WTC11 (cell line): ENCODE results near the gene FFAR2. TPM values are rescaled to one million over a fixed set of nuclear protein-coding genes. Genes with fewer than 3 reads are reported as not detected.

ENCODE experiments used
- ATAC-seq: fragments of 200-7000 bp; cut with Tn5 transposase; 2 replicates; pipeline ENCODE4 v1.10.0; 2021; ENCODE audit warnings: mild to moderate bottlenecking, moderate library complexity
- CTCF ChIA-PET: fragments of 300-600 bp; sonication (Branson Sonifier 250); formaldehyde crosslinking; loops from one replicate; lab custom pipeline; 2021; ENCODE audit warnings: antibody characterized with exemption; lab: Charles Lee
- POLR2A ChIA-PET: fragments of 350-600 bp; sonication (Branson Sonifier 250); formaldehyde crosslinking; loops from one replicate; lab custom pipeline; 2021; ENCODE audit warnings: antibody characterized with exemption; lab: Charles Lee
- DNase-seq: peaks from one replicate; pipeline ENCODE4 v3.0.0; 2021; ENCODE audit warnings: low spot score
- H3K27ac Mint-ChIP-seq: 2 replicates; pipeline ENCODE4 v1.8.0; 2021; ENCODE audit warnings: mixed read lengths
- H3K27me3 Mint-ChIP-seq: 2 replicates; pipeline ENCODE4 v1.8.0; 2021; ENCODE audit warnings: low read depth, mild to moderate bottlenecking, moderate library complexity, mixed read lengths
- H3K36me3 Mint-ChIP-seq: 2 replicates; pipeline ENCODE4 v1.8.0; 2021; ENCODE audit warnings: mixed read lengths
- H3K4me1 Mint-ChIP-seq: 2 replicates; pipeline ENCODE4 v1.8.0; 2022; ENCODE audit warnings: mixed read lengths
- H3K4me3 Mint-ChIP-seq: 2 replicates; pipeline ENCODE4 v1.8.0; 2021; ENCODE audit warnings: mild to moderate bottlenecking, moderate library complexity, mixed read lengths
- H3K9me3 Mint-ChIP-seq: 2 replicates; pipeline ENCODE4 v1.8.0; 2021; ENCODE audit warnings: mixed read lengths
- AR ChIP-seq: fragments of 250-450 bp; sonication (Bioruptor Pico); IDR thresholded peaks from 2 replicates; pipeline ENCODE4 v1.9.0; 2021; ENCODE audit warnings: mild to moderate bottlenecking
- ARID4B ChIP-seq: sonication (generic); formaldehyde crosslinking; IDR thresholded peaks from 2 replicates; pipeline ENCODE4 v1.8.0; 2023; ENCODE audit warnings: missing genetic modification reagents, mild to moderate bottlenecking, borderline replicate concordance
- CREB1 ChIP-seq: sonication (generic); formaldehyde crosslinking; IDR thresholded peaks from 2 replicates; pipeline ENCODE4 v1.8.0; 2023; ENCODE audit warnings: mild to moderate bottlenecking, missing genetic modification reagents
- E2F4 ChIP-seq: sonication (generic); formaldehyde crosslinking; IDR thresholded peaks from 2 replicates; pipeline ENCODE4 v1.8.1; 2022; ENCODE audit warnings: low read depth, mild to moderate bottlenecking, moderate library complexity, missing genetic modification reagents, borderline replicate concordance
- FOXK1 ChIP-seq: sonication (generic); formaldehyde crosslinking; IDR thresholded peaks from 2 replicates; pipeline ENCODE4 v1.8.0; 2022; ENCODE audit warnings: mild to moderate bottlenecking, moderate library complexity, missing genetic modification reagents
- IRF2 ChIP-seq: sonication (generic); formaldehyde crosslinking; IDR thresholded peaks from 2 replicates; pipeline ENCODE4 v1.8.0; 2022; ENCODE audit warnings: low read depth, missing genetic modification reagents, borderline replicate concordance
- JAZF1 ChIP-seq: fragments of 250-450 bp; sonication (Bioruptor Pico); IDR thresholded peaks from 2 replicates; pipeline ENCODE4 v1.9.0; 2021; ENCODE audit warnings: moderate library complexity, mild to moderate bottlenecking, inconsistent platforms
- MXD4 ChIP-seq: fragments of 250-450 bp; sonication (Bioruptor Pico); IDR thresholded peaks from 2 replicates; pipeline ENCODE4 v1.8.0; 2021; ENCODE audit warnings: mild to moderate bottlenecking, moderate library complexity, borderline replicate concordance
- NFYB ChIP-seq: sonication (generic); formaldehyde crosslinking; conservative IDR thresholded peaks from 2 replicates; pipeline ENCODE4 v1.8.0; 2022; ENCODE audit warnings: low read depth, missing genetic modification reagents
- NR2C2 ChIP-seq: sonication (generic); formaldehyde crosslinking; IDR thresholded peaks from 2 replicates; pipeline ENCODE4 v1.8.0; 2022; ENCODE audit warnings: mild to moderate bottlenecking, missing genetic modification reagents
- OVOL2 ChIP-seq: fragments of 250-450 bp; sonication (Bioruptor Pico); IDR thresholded peaks from 2 replicates; pipeline ENCODE4 v1.9.0; 2021; ENCODE audit warnings: mild to moderate bottlenecking, borderline replicate concordance
- SMAD4 ChIP-seq: sonication (generic); formaldehyde crosslinking; IDR thresholded peaks from 2 replicates; pipeline ENCODE4 v1.8.0; 2022; ENCODE audit warnings: mild to moderate bottlenecking, missing genetic modification reagents
- TCF7 ChIP-seq: sonication (generic); formaldehyde crosslinking; IDR thresholded peaks from 2 replicates; pipeline ENCODE4 v1.8.0; 2022; ENCODE audit warnings: mild to moderate bottlenecking, low read depth, missing genetic modification reagents, moderate library complexity
- TEAD4 ChIP-seq: sonication (generic); formaldehyde crosslinking; IDR thresholded peaks from 2 replicates; pipeline ENCODE4 v1.8.0; 2022; ENCODE audit warnings: mild to moderate bottlenecking, missing genetic modification reagents
- TP53 ChIP-seq: sonication (generic); formaldehyde crosslinking; IDR thresholded peaks from 2 replicates; pipeline ENCODE4 v1.8.1; 2023; ENCODE audit warnings: mild to moderate bottlenecking, missing genetic modification reagents
- ZBTB21 ChIP-seq: sonication (generic); formaldehyde crosslinking; IDR thresholded peaks from 2 replicates; pipeline ENCODE4 v1.8.1; 2023; ENCODE audit warnings: mild to moderate bottlenecking, missing genetic modification reagents, borderline replicate concordance
- ZNF425 ChIP-seq: fragments of 250-450 bp; sonication (Bioruptor Pico); conservative IDR thresholded peaks from 2 replicates; pipeline ENCODE4 v1.9.0; 2021; ENCODE audit warnings: mild to moderate bottlenecking
- total RNA-seq: library from RNA; stranded (reverse); gene quantifications from 3 replicates; pipeline ENCODE4 v1.2.3, GENCODE V29; 2021
- TF ChIP-seq, protein P1 (sequence below): sonication (generic); formaldehyde crosslinking; conservative IDR thresholded peaks from 2 replicates; pipeline ENCODE4 v1.8.1; 2022; ENCODE audit warnings: mild to moderate bottlenecking, missing genetic modification reagents
- TF ChIP-seq, protein P2 (sequence below): sonication (generic); formaldehyde crosslinking; IDR thresholded peaks from 2 replicates; pipeline ENCODE4 v1.8.1; 2023; ENCODE audit warnings: mild to moderate bottlenecking, missing genetic modification reagents

The FFAR2 gene
- total RNA-seq, 1 experiment from 2014 or later: not detected

DNA sequence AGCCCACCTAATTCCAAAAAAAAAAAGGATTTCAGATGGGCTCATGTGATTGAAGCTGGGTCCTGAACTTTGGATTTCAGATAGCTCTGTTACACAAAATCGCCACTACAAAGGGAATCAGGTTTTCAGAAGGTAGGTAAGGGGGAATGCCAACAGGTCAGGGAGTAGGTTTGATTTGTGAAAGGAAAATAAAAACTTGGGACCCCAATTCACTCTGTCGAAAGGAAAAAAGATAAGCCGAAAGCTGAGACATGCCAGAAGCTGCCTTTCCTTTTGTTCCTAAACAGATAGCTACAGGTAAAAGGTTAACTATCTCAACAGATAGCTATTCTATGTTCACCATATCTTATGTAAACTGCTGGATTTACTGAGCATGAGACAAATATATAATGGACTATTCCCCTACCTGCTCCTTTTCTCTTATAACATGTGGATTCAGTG lies 38.2 kb downstream of the FFAR2 start (continued):
- TF ChIP-seq TCF7 (no peak), CREB1 (CRISPR knock-in tag) (no peak)

- DNase-seq (no peak), ATAC-seq (no peak)
- H3K27me3 Mint-ChIP-seq: peaks cover 30% of the 10 kb centered on the region
- no peaks in the 10 kb centered on the region for H3K4me1 Mint-ChIP-seq
- no peaks in the 10 kb centered on the region for H3K9me3 Mint-ChIP-seq
- H3K4me3 Mint-ChIP-seq: no peak overlapping the region
- TF ChIP-seq IRF2 (no peak), SMAD4 (CRISPR knock-in tag) (no peak), TEAD4 (CRISPR knock-in tag) (no peak), TP53 (no peak), ZBTB21 (CRISPR knock-in tag) (no peak), FOXK1 (CRISPR knock-in tag) (no peak), MXD4 (CRISPR knock-in tag) (no peak), NR2C2 (no peak), JAZF1 (CRISPR knock-in tag) (no peak), AR (CRISPR knock-in tag) (no peak), ZNF425 (CRISPR knock-in tag) (no peak), OVOL2 (CRISPR knock-in tag) (no peak), ARID4B (CRISPR knock-in tag) (no peak), E2F4 (no peak), NFYB (CRISPR knock-in tag) (no peak)
- TF ChIP-seq, protein P1, sequence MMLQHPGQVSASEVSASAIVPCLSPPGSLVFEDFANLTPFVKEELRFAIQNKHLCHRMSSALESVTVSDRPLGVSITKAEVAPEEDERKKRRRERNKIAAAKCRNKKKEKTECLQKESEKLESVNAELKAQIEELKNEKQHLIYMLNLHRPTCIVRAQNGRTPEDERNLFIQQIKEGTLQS: no peak
- TF ChIP-seq, protein P2, sequence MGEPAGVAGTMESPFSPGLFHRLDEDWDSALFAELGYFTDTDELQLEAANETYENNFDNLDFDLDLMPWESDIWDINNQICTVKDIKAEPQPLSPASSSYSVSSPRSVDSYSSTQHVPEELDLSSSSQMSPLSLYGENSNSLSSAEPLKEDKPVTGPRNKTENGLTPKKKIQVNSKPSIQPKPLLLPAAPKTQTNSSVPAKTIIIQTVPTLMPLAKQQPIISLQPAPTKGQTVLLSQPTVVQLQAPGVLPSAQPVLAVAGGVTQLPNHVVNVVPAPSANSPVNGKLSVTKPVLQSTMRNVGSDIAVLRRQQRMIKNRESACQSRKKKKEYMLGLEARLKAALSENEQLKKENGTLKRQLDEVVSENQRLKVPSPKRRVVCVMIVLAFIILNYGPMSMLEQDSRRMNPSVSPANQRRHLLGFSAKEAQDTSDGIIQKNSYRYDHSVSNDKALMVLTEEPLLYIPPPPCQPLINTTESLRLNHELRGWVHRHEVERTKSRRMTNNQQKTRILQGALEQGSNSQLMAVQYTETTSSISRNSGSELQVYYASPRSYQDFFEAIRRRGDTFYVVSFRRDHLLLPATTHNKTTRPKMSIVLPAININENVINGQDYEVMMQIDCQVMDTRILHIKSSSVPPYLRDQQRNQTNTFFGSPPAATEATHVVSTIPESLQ (CRISPR knock-in tag): no peak
- H3K27ac Mint-ChIP-seq: no peak overlapping the region
- CTCF ChIA-PET: interaction anchor here (0.6 to 4.4 kb wide), 3 partner anchors 23 to 135 kb away, joined by 5 to 19 read pairs (median 11); no protein-coding TSS in a partner anchor
- POLR2A ChIA-PET: no interaction called here
- no peaks in the 10 kb centered on the region for H3K36me3 Mint-ChIP-seq
These were observed 39.7 kb downstream of the FFAR2 start for GRCh38 chr19:35487656-35488182.
